HG03571 (cell line): ENCODE measurements around the gene ITIH6.

ENCODE experiments used
- ATAC-seq: cut with Tn5 transposase; IDR thresholded peaks from one replicate; pipeline ENCODE4 v1.9.1; 2021; ENCODE audit not compliant: unreplicated experiment

Gene ITIH6

GRCh38 chrX:54715621-54716020, 82.4 kb downstream of the ITIH6 start:
- ATAC-seq, result no peak

DNA sequence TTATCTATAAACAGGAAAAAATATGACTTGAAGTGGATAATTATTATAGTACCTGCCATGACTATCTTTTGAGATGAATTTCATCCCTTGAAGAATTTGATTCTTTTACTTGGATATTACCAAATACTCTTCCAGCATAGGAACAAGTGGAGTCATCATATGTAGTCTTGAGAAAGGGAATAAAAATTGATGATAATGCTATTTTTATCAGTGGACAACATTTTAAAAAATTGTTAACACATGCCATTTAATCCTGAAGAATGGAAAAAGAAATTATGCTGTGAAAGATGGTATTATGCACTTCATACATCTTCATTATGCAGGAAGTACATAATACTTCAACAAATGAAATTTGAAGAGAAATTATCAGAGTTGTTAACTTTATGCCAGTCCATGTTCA, 83.6 kb downstream of the ITIH6 start:
- ATAC-seq, result no peak

DNA sequence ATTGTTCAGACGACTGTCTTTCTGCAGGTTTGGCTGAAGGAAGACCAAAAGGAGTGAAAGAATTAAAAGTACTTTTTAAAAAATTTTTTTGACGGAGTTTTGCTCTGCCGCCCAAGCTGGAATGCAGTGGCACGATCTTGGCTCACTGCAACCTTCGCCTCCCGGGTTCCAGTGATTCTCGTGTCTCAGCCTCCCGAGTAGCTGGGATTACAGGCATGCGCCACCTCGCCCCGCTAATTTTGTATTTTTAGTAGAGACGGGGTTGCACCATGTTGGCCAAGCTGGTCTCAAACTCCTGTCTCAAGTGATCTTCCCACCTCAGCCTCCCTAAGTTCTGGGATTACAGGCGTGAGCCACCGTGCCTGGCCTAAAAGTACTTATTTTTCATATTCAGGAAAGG, 86.3 kb downstream of the ITIH6 start:
- no peak for ATAC-seq

DNA sequence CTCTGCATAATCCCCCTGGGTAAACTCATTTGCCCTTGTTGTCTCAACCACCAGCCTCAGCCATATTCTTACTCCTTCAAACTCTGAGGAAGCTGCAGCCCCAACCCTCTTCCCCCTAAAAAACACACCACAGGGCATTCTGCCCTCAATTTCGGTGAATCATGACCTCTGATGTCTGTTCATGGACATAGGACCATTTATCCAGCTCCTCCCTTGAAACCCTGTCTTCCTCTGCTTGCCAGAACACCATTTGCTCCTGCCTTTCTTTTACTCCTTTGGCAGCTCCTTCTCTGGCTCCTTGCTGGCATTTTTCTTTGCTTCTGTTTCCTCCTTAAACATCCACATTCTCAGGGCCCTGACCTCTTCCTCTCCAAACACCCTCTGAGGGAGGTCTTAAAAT, 87.1 kb downstream of the ITIH6 start:
- no peak for ATAC-seq

DNA sequence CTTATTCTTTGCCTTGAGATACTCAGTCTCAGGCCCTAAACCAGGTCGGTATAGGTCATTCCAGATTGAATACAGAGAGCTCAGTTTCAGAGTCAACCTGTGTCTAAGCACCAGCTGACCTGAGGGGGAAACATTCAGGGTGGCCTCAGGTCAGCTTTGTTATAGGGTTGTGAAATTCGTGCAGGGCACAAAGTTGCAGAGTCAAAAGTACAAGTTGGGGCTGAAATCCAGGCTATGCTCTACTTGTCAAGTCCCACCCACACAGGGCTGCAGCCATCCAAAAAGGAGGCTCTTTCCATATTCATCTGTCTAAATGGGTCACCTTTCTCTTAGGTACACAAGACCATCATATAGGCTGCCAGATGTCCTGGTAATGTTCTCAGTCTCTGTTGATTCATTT, 89.7 kb downstream of the ITIH6 start:
- no peak for ATAC-seq
